Transverse colon (tissue), 4 donors: ENCODE measurements around the gene PCDHGA8. TPM values are rescaled to one million over a fixed set of nuclear protein-coding genes. Genes with fewer than 3 reads are reported as not detected.

ENCODE experiments used
- DNase-seq: peaks from one replicate; pipeline ENCODE4 v3.0.0-alpha.2; 2019
- H3K27ac ChIP-seq, 4 donors: fragments of 200-600 bp; sonication (generic); 2 replicates each; pipeline ENCODE4 v1.5.1; 2016 to 2018; ENCODE audit warnings: inconsistent platforms in 4 of 4
- H3K27me3 ChIP-seq: fragments of 200-600 bp; sonication (generic); 2 replicates; pipeline ENCODE4 v1.5.1; 2017; ENCODE audit warnings: inconsistent platforms
- H3K36me3 ChIP-seq, 4 donors: fragments of 200-600 bp; sonication (generic); 2 replicates each; pipeline ENCODE4 v1.5.1; 2017 to 2019; ENCODE audit warnings: inconsistent platforms in 4 of 4
- H3K4me1 ChIP-seq, 4 donors: fragments of 200-600 bp; sonication (generic); 2 replicates each; pipeline ENCODE4 v1.5.1; 2017 to 2020; ENCODE audit warnings: inconsistent platforms in 4 of 4
- H3K4me3 ChIP-seq, 4 donors: fragments of 200-600 bp; sonication (generic); 1 replicate in 1 of 4; 2 replicates in 3 of 4; pipeline versions ENCODE4 v1.5.1 to v1.6.1; 2017 to 2019; ENCODE audit warnings: inconsistent platforms in 4 of 4
- H3K9me3 ChIP-seq, 2 donors: fragments of 200-600 bp; sonication (generic); 2 replicates each; pipeline ENCODE4 v1.5.1; 2017 to 2019; ENCODE audit warnings: inconsistent platforms in 2 of 2
- CTCF ChIP-seq, 5 experiments: fragments of 200-600 bp in 3 of 5; fragments of 450-650 bp in 2 of 5; sonication (generic) in 3 of 5; IDR thresholded peaks; 1 replicate in 2 of 5; 2 replicates in 3 of 5; pipeline ENCODE4 v1.5.1; 2016 to 2017; ENCODE audit warnings: antibody characterized with exemption in 5 of 5, inconsistent platforms in 3 of 5, mild to moderate bottlenecking in 2 of 5, moderate library complexity in 1 of 5
- EP300 ChIP-seq: sonication (generic); formaldehyde crosslinking; IDR thresholded peaks from one replicate; pipeline ENCODE4 v1.6.1; 2017; ENCODE audit warnings: antibody characterized with exemption, low read depth
- POLR2A ChIP-seq: fragments of 450-650 bp; IDR thresholded peaks from one replicate; pipeline ENCODE4 v1.6.1; 2016; ENCODE audit warnings: antibody characterized with exemption, mild to moderate bottlenecking, moderate library complexity
- POLR2AphosphoS5 ChIP-seq, 3 donors: sonication (generic); formaldehyde crosslinking; IDR thresholded peaks; one replicate each; pipeline ENCODE4 v1.6.1; 2016; ENCODE audit warnings: antibody characterized with exemption in 3 of 3
- WGBS, 2 donors: methylation state at CpG; one replicate each; pipeline ENCODE4 v1.1.5; 2018; ENCODE audit warnings: low coverage in 1 of 2; 5-methylcytosine and 5-hydroxymethylcytosine counted together
- in situ Hi-C, 4 donors: fragments of 200-750 bp; cut with MboI; loops; one replicate each; pipeline versions ENCODE4 v1.15.0 to v1.15.1; 2017; ENCODE audit warnings: low sequenced_read_pairs in 3 of 4, low pct_ligation_motif_present in 1 of 4, low pct_unique_long_range_greater_than_20kb in 1 of 4
- intact Hi-C: fragments of 100-400 bp; cut with DNase I; formaldehyde crosslinking; loops from one replicate; pipeline ENCODE4 v1.15.1; 2023; ENCODE audit warnings: low total_unique reads
- total RNA-seq, 4 donors: library from RNA; depleted of rRNA; stranded (reverse); fragments of >200 nt; gene quantifications; one replicate each; pipeline ENCODE4 v1.1.0, GENCODE V29; 2016

The PCDHGA8 gene
- total RNA-seq, 4 donors from 2014 or later, result 1.5 to 11.5 (median 2.5) TPM

DNA sequence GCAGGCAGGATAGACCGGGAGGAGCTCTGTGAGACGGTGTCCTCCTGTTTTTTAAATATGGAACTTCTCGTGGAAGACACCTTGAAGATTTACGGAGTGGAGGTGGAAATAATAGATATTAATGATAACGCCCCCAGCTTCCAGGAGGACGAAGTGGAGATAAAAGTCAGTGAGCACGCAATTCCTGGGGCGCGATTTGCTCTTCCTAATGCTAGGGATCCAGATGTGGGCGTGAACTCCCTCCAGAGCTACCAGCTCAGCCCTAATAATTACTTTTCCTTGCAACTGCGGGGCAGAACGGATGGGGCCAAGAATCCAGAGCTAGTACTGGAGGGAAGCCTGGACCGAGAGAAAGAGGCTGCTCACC is 29.0 kb downstream of the PCDHGA8 start:
- no peaks in the 10 kb centered on the region for H3K36me3 ChIP-seq
- H3K27me3 ChIP-seq, result peaks cover 4% of the 10 kb centered on the region
- H3K27ac ChIP-seq, result no peak overlapping the region
- 16 to 31% methylated on average over 7 to 13 of the region's 13 CpGs for WGBS, 2 donors
- TF ChIP-seq POLR2AphosphoS5 (IDR thresholded peaks at IDR 0.05) (no peak), POLR2A (no peak), CTCF (IDR thresholded peaks at IDR 0.05) (no peak), EP300 (no peak)
- intact Hi-C loops (no loop called here), in situ Hi-C loops (no loop called here)
- no peak for DNase-seq
- no peaks in the 10 kb centered on the region for H3K4me1 ChIP-seq
- peak overlapping the region in 1 of 4 donors; percentile 28 for H3K4me3 ChIP-seq
- H3K9me3 ChIP-seq, result peaks cover 75 to 99% of the 10 kb centered on the region in 2 donors

DNA sequence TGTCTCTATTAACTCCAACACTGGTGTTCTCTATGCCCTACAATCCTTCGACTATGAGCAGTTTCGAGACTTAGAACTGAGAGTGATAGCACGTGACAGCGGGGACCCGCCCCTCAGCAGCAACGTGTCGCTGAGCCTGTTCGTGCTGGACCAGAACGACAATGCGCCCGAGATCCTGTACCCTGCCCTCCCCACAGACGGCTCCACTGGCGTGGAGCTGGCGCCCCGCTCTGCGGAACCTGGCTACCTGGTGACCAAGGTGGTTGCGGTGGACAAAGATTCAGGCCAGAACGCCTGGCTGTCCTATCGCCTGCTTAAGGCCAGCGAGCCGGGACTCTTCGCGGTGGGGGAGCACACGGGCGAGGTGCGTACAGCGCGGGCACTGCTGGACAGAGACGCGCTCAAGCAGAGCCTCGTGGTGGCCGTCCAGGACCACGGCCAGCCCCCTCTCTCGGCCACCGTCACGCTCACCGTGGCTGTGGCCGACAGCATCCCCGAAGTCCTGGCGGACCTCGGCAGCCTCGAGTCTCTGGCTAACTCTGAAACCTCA is 30.4 kb downstream of the PCDHGA8 start:
- Histone ChIP-seq H3K4me1 (no peaks in the 10 kb centered on the region), H3K9me3 (peaks cover 85 to 99% of the 10 kb centered on the region in 2 donors), H3K36me3 (no peaks in the 10 kb centered on the region), H3K4me3 (no peak overlapping the region), H3K27ac (no peak overlapping the region), H3K27me3 (peaks cover 4% of the 10 kb centered on the region)
- DNase-seq, result no peak
- TF ChIP-seq CTCF (IDR thresholded peaks at IDR 0.05) (no peak), POLR2AphosphoS5 (IDR thresholded peaks at IDR 0.05) (no peak)
- intact Hi-C loops (no loop called here), in situ Hi-C loops (no loop called here)
- WGBS, 2 donors, result 72% methylated on average over 39 of the region's 42 CpGs; no CpG with 5 or more reads in 1 of the 2 donors

- in situ Hi-C loops (no loop called here), intact Hi-C loops (no loop called here)
- peaks cover 92 to 97% of the 10 kb centered on the region in 2 donors for H3K9me3 ChIP-seq
- H3K4me1 ChIP-seq, result no peaks in the 10 kb centered on the region
- H3K27ac ChIP-seq, result no peak overlapping the region
- no peaks in the 10 kb centered on the region for H3K36me3 ChIP-seq
- TF ChIP-seq POLR2A, result no peak
- no peak for TF ChIP-seq CTCF (IDR thresholded peaks at IDR 0.05)
- TF ChIP-seq EP300, result no peak
- TF ChIP-seq POLR2AphosphoS5 (IDR thresholded peaks at IDR 0.05), result no peak
- WGBS, 2 donors, result 80% methylated on average over 53 of the region's 53 CpGs; no CpG with 5 or more reads in 1 of the 2 donors
- no peak for DNase-seq
- H3K27me3 ChIP-seq, result no peaks in the 10 kb centered on the region
- H3K4me3 ChIP-seq, result no peak overlapping the region
These were observed 35.5 kb downstream of the PCDHGA8 start for GRCh38 chr5:141427783-141428426.

GRCh38 chr5:141430332-141431113 is 38.1 kb downstream of the PCDHGA8 start, which contains the start of gene PCDHGA12:
TSS of gene PCDHGA12 (plus strand) at chr5:141430507. CDS start at chr5:141430760, 253 bp downstream.
- peaks cover 93 to 95% of the 10 kb centered on the region in 2 donors for H3K9me3 ChIP-seq
- DNase-seq, result no peak
- TF ChIP-seq POLR2AphosphoS5 (IDR thresholded peaks at IDR 0.05) (no peak), CTCF (IDR thresholded peaks at IDR 0.05) (no peak), POLR2A (no peak), EP300 (no peak)
- H3K4me1 ChIP-seq, result no peaks in the 10 kb centered on the region
- no peaks in the 10 kb centered on the region for H3K36me3 ChIP-seq
- H3K4me3 ChIP-seq, result peak within 1 kb of the TSS in 1 of 4 donors; percentile 16
- intact Hi-C loops (no loop called here), in situ Hi-C loops (no loop called here)
- WGBS, 2 donors, result 34 to 42% methylated on average over 15 to 33 of the region's 33 CpGs
- H3K27me3 ChIP-seq, result no peaks in the 10 kb centered on the region
- H3K27ac ChIP-seq, result no peak within 1 kb of the TSS
